SK-N-SH treated with all-trans-retinoic acid at 6 μM for 48 hours (cell line): ENCODE data around the gene ZBTB7C.

Experiments
- ATAC-seq: fragments of 200-7000 bp; cut with Tn5 transposase; 3 replicates; pipeline ENCODE4 v1.9.1; 2020; ENCODE audit warnings: mild to moderate bottlenecking, moderate library complexity
- ARNTL ChIP-seq: fragments of 450-650 bp; formaldehyde crosslinking; IDR thresholded peaks from 2 replicates; pipeline ENCODE4 v1.5.0; 2020; ENCODE audit warnings: low read depth, mild to moderate bottlenecking, moderate library complexity, borderline replicate concordance
- BACH2 ChIP-seq: fragments of 250-450 bp; sonication (Bioruptor Pico); IDR thresholded peaks from 2 replicates; pipeline ENCODE4 v1.9.0; 2021; ENCODE audit warnings: mild to moderate bottlenecking, borderline replicate concordance
- CSDC2 ChIP-seq: fragments of 250-450 bp; sonication (Bioruptor Pico); IDR thresholded peaks from 2 replicates; pipeline ENCODE4 v1.5.0; 2020; ENCODE audit warnings: mild to moderate bottlenecking, moderate library complexity
- CSRNP3 ChIP-seq: fragments of 250-450 bp; sonication (Bioruptor Pico); IDR thresholded peaks from 2 replicates; pipeline ENCODE4 v1.5.1; 2021; ENCODE audit warnings: mild to moderate bottlenecking, moderate library complexity
- ESRRG ChIP-seq: fragments of 250-450 bp; sonication (Bioruptor Pico); IDR thresholded peaks from 2 replicates; pipeline ENCODE4 v1.6.1; 2021; ENCODE audit warnings: mild to moderate bottlenecking
- GLIS3 ChIP-seq: fragments of 250-450 bp; sonication (Bioruptor Pico); IDR thresholded peaks from 2 replicates; pipeline ENCODE4 v1.5.0; 2020; ENCODE audit warnings: mild to moderate bottlenecking, moderate library complexity
- ISL1 ChIP-seq: fragments of 250-450 bp; sonication (Bioruptor Pico); IDR thresholded peaks from 2 replicates; pipeline ENCODE4 v2.1.2; 2022; ENCODE audit warnings: mild to moderate bottlenecking, moderate library complexity
- OSR1 ChIP-seq: fragments of 250-450 bp; sonication (Bioruptor Pico); IDR thresholded peaks from 2 replicates; pipeline ENCODE4 v1.8.0; 2022; ENCODE audit warnings: moderate library complexity, mild to moderate bottlenecking, inconsistent platforms
- PATZ1 ChIP-seq: fragments of 250-450 bp; sonication (Bioruptor Pico); IDR thresholded peaks from 2 replicates; pipeline ENCODE4 v1.8.0; 2020; ENCODE audit warnings: mild to moderate bottlenecking, moderate library complexity, borderline replicate concordance
- PPARA ChIP-seq: fragments of 250-450 bp; sonication (Bioruptor Pico); IDR thresholded peaks from 2 replicates; pipeline ENCODE4 v1.5.0; 2020; ENCODE audit warnings: mild to moderate bottlenecking, borderline replicate concordance
- RARB ChIP-seq: fragments of 250-450 bp; sonication (Bioruptor Pico); IDR thresholded peaks from 2 replicates; pipeline ENCODE4 v1.8.0; 2021; ENCODE audit warnings: mild to moderate bottlenecking, moderate library complexity
- SNAI2 ChIP-seq: fragments of 250-450 bp; sonication (Bioruptor Pico); IDR thresholded peaks from 2 replicates; pipeline ENCODE4 v1.5.0; 2020; ENCODE audit warnings: mild to moderate bottlenecking, moderate library complexity
- TCF4 ChIP-seq: fragments of 250-450 bp; sonication (Bioruptor Pico); IDR thresholded peaks from 2 replicates; pipeline ENCODE4 v1.8.0; 2021; ENCODE audit warnings: mild to moderate bottlenecking, moderate library complexity, borderline replicate concordance
- TOX ChIP-seq: fragments of 250-450 bp; sonication (Bioruptor Pico); IDR thresholded peaks from 2 replicates; pipeline ENCODE4 v1.8.0; 2021; ENCODE audit warnings: mild to moderate bottlenecking, moderate library complexity, borderline replicate concordance
- ZFP3 ChIP-seq: fragments of 250-450 bp; sonication (Bioruptor Pico); IDR thresholded peaks from 2 replicates; pipeline ENCODE4 v1.5.0; 2020; ENCODE audit warnings: mild to moderate bottlenecking, moderate library complexity
- ZFP30 ChIP-seq: fragments of 450-650 bp; formaldehyde crosslinking; IDR thresholded peaks from 2 replicates; pipeline ENCODE4 v1.5.0; 2022; ENCODE audit warnings: mild to moderate bottlenecking, moderate library complexity
- ZNF565 ChIP-seq: fragments of 450-650 bp; formaldehyde crosslinking; conservative IDR thresholded peaks from 2 replicates; pipeline ENCODE4 v1.5.0; 2020; ENCODE audit warnings: low read depth, mild to moderate bottlenecking, moderate library complexity
- ZNF70 ChIP-seq: fragments of 450-650 bp; formaldehyde crosslinking; IDR thresholded peaks from 2 replicates; pipeline ENCODE4 v1.5.0; 2020; ENCODE audit warnings: mild to moderate bottlenecking, moderate library complexity
- ZNF8 ChIP-seq: fragments of 450-650 bp; formaldehyde crosslinking; IDR thresholded peaks from 2 replicates; pipeline ENCODE4 v1.5.0; 2020; ENCODE audit warnings: mild to moderate bottlenecking, moderate library complexity
- TF ChIP-seq, protein P1 (sequence below): fragments of 250-450 bp; sonication (Bioruptor Pico); IDR thresholded peaks from 2 replicates; pipeline ENCODE4 v1.8.0; 2021; ENCODE audit warnings: low read depth, mild to moderate bottlenecking, moderate library complexity, borderline replicate concordance
- TF ChIP-seq, protein P2 (sequence below): fragments of 250-450 bp; sonication (Bioruptor Pico); IDR thresholded peaks from 2 replicates; pipeline ENCODE4 v1.5.1; 2020; ENCODE audit warnings: low read depth, mild to moderate bottlenecking, moderate library complexity
- TF ChIP-seq, protein P3 (sequence below): fragments of 250-450 bp; sonication (Bioruptor Pico); IDR thresholded peaks from 2 replicates; pipeline ENCODE4 v1.5.0; 2020; ENCODE audit warnings: mild to moderate bottlenecking, moderate library complexity

ZBTB7C gene

GRCh38 chr18:48375150-48375800 lies 33.9 kb downstream of the ZBTB7C start:
- no peak for TF ChIP-seq ZNF70 (CRISPR knock-in tag)
- TF ChIP-seq ZFP3 (CRISPR knock-in tag): no peak
- no peak for TF ChIP-seq OSR1 (CRISPR knock-in tag)
- TF ChIP-seq ZNF565 (CRISPR knock-in tag): no peak
- TF ChIP-seq ESRRG (CRISPR knock-in tag): no peak
- no peak for TF ChIP-seq TCF4
- no peak for TF ChIP-seq BACH2
- TF ChIP-seq CSDC2 (CRISPR knock-in tag): no peak
- ATAC-seq: no peak

- no peak for TF ChIP-seq ISL1 (CRISPR knock-in tag)
- TF ChIP-seq PATZ1 (CRISPR knock-in tag): no peak
- TF ChIP-seq ZNF8 (CRISPR knock-in tag): no peak
- TF ChIP-seq TOX: no peak
- TF ChIP-seq, protein P1, sequence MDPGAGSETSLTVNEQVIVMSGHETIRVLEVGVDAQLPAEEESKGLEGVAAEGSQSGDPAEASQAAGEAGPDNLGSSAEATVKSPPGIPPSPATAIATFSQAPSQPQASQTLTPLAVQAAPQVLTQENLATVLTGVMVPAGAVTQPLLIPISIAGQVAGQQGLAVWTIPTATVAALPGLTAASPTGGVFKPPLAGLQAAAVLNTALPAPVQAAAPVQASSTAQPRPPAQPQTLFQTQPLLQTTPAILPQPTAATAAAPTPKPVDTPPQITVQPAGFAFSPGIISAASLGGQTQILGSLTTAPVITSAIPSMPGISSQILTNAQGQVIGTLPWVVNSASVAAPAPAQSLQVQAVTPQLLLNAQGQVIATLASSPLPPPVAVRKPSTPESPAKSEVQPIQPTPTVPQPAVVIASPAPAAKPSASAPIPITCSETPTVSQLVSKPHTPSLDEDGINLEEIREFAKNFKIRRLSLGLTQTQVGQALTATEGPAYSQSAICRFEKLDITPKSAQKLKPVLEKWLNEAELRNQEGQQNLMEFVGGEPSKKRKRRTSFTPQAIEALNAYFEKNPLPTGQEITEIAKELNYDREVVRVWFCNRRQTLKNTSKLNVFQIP: no peak
- no peak for TF ChIP-seq RARB (CRISPR knock-in tag)
- no peak for TF ChIP-seq ARNTL
- no peak for TF ChIP-seq TCF4
- TF ChIP-seq ZFP3 (CRISPR knock-in tag): no peak
- no peak for TF ChIP-seq BACH2
- no peak for TF ChIP-seq ZFP30 (CRISPR knock-in tag)
- TF ChIP-seq ESRRG (CRISPR knock-in tag): no peak
- no peak for TF ChIP-seq OSR1 (CRISPR knock-in tag)
- TF ChIP-seq CSRNP3: no peak
- TF ChIP-seq, protein P2, sequence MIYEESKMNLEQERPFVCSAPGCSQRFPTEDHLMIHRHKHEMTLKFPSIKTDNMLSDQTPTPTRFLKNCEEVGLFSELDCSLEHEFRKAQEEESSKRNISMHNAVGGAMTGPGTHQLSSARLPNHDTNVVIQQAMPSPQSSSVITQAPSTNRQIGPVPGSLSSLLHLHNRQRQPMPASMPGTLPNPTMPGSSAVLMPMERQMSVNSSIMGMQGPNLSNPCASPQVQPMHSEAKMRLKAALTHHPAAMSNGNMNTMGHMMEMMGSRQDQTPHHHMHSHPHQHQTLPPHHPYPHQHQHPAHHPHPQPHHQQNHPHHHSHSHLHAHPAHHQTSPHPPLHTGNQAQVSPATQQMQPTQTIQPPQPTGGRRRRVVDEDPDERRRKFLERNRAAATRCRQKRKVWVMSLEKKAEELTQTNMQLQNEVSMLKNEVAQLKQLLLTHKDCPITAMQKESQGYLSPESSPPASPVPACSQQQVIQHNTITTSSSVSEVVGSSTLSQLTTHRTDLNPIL (CRISPR knock-in tag): no peak
- TF ChIP-seq SNAI2 (CRISPR knock-in tag): no peak
- TF ChIP-seq ZNF70 (CRISPR knock-in tag): no peak
- TF ChIP-seq PPARA: no peak
- no peak for TF ChIP-seq GLIS3
- TF ChIP-seq, protein P3, sequence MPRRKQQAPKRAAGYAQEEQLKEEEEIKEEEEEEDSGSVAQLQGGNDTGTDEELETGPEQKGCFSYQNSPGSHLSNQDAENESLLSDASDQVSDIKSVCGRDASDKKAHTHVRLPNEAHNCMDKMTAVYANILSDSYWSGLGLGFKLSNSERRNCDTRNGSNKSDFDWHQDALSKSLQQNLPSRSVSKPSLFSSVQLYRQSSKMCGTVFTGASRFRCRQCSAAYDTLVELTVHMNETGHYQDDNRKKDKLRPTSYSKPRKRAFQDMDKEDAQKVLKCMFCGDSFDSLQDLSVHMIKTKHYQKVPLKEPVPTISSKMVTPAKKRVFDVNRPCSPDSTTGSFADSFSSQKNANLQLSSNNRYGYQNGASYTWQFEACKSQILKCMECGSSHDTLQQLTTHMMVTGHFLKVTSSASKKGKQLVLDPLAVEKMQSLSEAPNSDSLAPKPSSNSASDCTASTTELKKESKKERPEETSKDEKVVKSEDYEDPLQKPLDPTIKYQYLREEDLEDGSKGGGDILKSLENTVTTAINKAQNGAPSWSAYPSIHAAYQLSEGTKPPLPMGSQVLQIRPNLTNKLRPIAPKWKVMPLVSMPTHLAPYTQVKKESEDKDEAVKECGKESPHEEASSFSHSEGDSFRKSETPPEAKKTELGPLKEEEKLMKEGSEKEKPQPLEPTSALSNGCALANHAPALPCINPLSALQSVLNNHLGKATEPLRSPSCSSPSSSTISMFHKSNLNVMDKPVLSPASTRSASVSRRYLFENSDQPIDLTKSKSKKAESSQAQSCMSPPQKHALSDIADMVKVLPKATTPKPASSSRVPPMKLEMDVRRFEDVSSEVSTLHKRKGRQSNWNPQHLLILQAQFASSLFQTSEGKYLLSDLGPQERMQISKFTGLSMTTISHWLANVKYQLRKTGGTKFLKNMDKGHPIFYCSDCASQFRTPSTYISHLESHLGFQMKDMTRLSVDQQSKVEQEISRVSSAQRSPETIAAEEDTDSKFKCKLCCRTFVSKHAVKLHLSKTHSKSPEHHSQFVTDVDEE: no peak
- ATAC-seq: no peak
Observed at GRCh38 chr18:48374423-48375149, 34.6 kb downstream of the ZBTB7C start.
